H1 (cell line): ENCODE measurements around the gene FTL. TPM values are rescaled to one million over a fixed set of nuclear protein-coding genes. Genes with fewer than 3 reads are reported as not detected.

Experiments
- BCL11A ChIP-seq, 2 experiments: IDR thresholded peaks; one replicate each; pipeline ENCODE4 v1.6.1; 2011; ENCODE audit warnings: low read depth in 2 of 2, low read length in 2 of 2, mild to moderate bottlenecking in 2 of 2
- CEBPB ChIP-seq: IDR thresholded peaks from 2 replicates; pipeline ENCODE4 v1.6.1; 2012; ENCODE audit warnings: low read depth, low read length
- EGR1 ChIP-seq: IDR thresholded peaks from 2 replicates; pipeline ENCODE4 v1.6.1; 2011; ENCODE audit warnings: low read depth, low read length, borderline replicate concordance
- FOSL1 ChIP-seq: IDR thresholded peaks from 2 replicates; pipeline ENCODE4 v1.6.1; 2011; ENCODE audit warnings: mild to moderate bottlenecking, low read depth, low read length, moderate library complexity; ENCODE audit not compliant: insufficient read depth
- KDM4A ChIP-seq: IDR thresholded peaks from one replicate; pipeline ENCODE4 v1.7.1; 2012; ENCODE audit warnings: low read depth, mild to moderate bottlenecking, moderate library complexity, low read length, inconsistent platforms; ENCODE audit not compliant: severe bottlenecking
- SIX5 ChIP-seq: IDR thresholded peaks from 2 replicates; pipeline ENCODE4 v1.6.1; 2011; ENCODE audit warnings: mild to moderate bottlenecking, low read depth, low read length
- YY1 ChIP-seq: IDR thresholded peaks from 2 replicates; pipeline ENCODE4 v1.6.1; 2011; ENCODE audit warnings: low read depth, mild to moderate bottlenecking, low read length
- polyA plus RNA-seq, 7 experiments: library from polyadenylated mRNA; depleted of rRNA in 3 of 7; stranded (reverse) in 5 of 7; unstranded in 2 of 7; fragments of >200 nt in 5 of 7; fragments of 200-250 nt in 2 of 7; gene quantifications; 1 replicate in 5 of 7; 2 replicates in 1 of 7; 4 replicates in 1 of 7; pipeline versions ENCODE4 v1.2.1 to v1.2.3, GENCODE V29; 2011 to 2013; ENCODE audit warnings: missing spikeins in 2 of 7, mixed read lengths in 2 of 7
- total RNA-seq: library from RNA; stranded (reverse); fragmentation: NEBNext Ultra II Directional; extraction: Animal tissue kit (Norgen Biotek cat#: 25700); gene quantifications from 2 replicates; pipeline ENCODE4 v1.2.1, GENCODE V29; 2021
- TF ChIP-seq, protein P1 (sequence below): IDR thresholded peaks from 2 replicates; pipeline ENCODE4 v1.6.1; 2012; ENCODE audit warnings: inconsistent platforms
- TF ChIP-seq, protein P2 (sequence below): IDR thresholded peaks from 2 replicates; pipeline ENCODE4 v1.6.1; 2011; ENCODE audit warnings: low read depth, mild to moderate bottlenecking, low read length; ENCODE audit not compliant: insufficient read depth
- TF ChIP-seq, protein P3 (sequence below): IDR thresholded peaks from 2 replicates; pipeline ENCODE4 v1.6.1; 2011; ENCODE audit warnings: low read length, improper control_type of control experiment
- TF ChIP-seq, protein P4 (sequence below): IDR thresholded peaks from 2 replicates; pipeline ENCODE4 v1.6.1; 2012; ENCODE audit warnings: inconsistent platforms

The FTL gene
- total and polyA plus RNA-seq, 2 of the 8 experiments (the other 6 are each of a cell fraction or from before 2014, with no cell fraction given): 1,751 to 2,427 TPM

DNA sequence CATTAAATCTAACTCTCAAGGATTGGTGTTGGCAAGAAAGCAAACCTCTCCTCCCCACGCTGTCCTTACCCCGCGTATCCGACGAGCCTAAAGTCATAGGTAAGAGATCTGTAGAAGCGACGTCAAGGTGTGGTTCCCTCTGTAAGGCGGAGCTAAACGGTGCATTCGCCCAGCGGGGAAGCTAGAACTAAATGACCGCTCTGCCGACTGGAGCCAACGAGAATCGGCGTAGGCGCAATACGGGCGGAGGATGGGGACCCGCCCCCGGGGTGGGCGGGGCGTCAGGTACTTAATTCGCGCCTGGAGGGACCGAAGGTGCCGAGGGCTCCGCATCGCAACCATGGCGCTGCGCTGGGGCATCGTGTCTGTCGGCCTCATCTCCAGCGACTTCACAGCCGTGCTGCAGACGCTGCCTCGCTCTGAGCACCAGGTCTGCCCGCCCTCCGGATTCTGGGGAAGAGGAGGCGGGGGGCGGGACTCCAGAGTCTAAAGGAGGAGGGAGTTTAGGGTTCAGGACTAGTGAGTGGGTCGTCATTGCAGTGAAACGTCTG is 31.7 kb upstream of the FTL start, which contains the start of gene DHDH (continued):
- TF ChIP-seq YY1: peak; percentile 80
- TF ChIP-seq EGR1: peak; percentile 62; the same call in 1 of the 2 replicates
- TF ChIP-seq KDM4A: peak; percentile 60
- TF ChIP-seq CEBPB: no peak
- no peak for TF ChIP-seq BCL11A (IDR thresholded peaks at IDR 0.05; ENCODE audit: low read depth in 2 of 2, low read length in 2 of 2)
- TF ChIP-seq, protein P1, sequence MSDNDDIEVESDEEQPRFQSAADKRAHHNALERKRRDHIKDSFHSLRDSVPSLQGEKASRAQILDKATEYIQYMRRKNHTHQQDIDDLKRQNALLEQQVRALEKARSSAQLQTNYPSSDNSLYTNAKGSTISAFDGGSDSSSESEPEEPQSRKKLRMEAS: peak; percentile 87
- TF ChIP-seq, protein P2, sequence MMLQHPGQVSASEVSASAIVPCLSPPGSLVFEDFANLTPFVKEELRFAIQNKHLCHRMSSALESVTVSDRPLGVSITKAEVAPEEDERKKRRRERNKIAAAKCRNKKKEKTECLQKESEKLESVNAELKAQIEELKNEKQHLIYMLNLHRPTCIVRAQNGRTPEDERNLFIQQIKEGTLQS: no peak
- TF ChIP-seq, protein P3, sequence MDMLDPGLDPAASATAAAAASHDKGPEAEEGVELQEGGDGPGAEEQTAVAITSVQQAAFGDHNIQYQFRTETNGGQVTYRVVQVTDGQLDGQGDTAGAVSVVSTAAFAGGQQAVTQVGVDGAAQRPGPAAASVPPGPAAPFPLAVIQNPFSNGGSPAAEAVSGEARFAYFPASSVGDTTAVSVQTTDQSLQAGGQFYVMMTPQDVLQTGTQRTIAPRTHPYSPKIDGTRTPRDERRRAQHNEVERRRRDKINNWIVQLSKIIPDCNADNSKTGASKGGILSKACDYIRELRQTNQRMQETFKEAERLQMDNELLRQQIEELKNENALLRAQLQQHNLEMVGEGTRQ: no peak
- TF ChIP-seq SIX5: no peak
- no peak for TF ChIP-seq FOSL1
- TF ChIP-seq, protein P4, sequence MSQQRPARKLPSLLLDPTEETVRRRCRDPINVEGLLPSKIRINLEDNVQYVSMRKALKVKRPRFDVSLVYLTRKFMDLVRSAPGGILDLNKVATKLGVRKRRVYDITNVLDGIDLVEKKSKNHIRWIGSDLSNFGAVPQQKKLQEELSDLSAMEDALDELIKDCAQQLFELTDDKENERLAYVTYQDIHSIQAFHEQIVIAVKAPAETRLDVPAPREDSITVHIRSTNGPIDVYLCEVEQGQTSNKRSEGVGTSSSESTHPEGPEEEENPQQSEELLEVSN: peak; percentile 75
